Upper lobe of left lung (tissue), 4 donors: ENCODE data around the gene ACAA2.
"Not testable (repeated sequence)": the region's sequence is repeated elsewhere in the genome, so short reads cannot be mapped to it uniquely, and the experiment has no call there.

Source experiments
- POLR2A ChIP-seq, 4 donors: fragments of 450-650 bp; IDR thresholded peaks; one replicate each; pipeline ENCODE4 v1.5.1; 2016 to 2017; ENCODE audit warnings: antibody characterized with exemption in 4 of 4, mild to moderate bottlenecking in 2 of 4
- POLR2AphosphoS5 ChIP-seq, 2 donors: sonication (generic); formaldehyde crosslinking; IDR thresholded peaks; one replicate each; pipeline ENCODE4 v1.5.1; 2017; ENCODE audit warnings: antibody characterized with exemption in 2 of 2
- TF ChIP-seq, protein P1 (sequence below), 6 experiments: fragments of 450-650 bp in 4 of 6; fragments of 200-600 bp in 2 of 6; sonication (generic) in 2 of 6; IDR thresholded peaks; one replicate each; pipeline ENCODE4 v1.5.1; 2016 to 2019; ENCODE audit warnings: antibody characterized with exemption in 6 of 6

DNA sequence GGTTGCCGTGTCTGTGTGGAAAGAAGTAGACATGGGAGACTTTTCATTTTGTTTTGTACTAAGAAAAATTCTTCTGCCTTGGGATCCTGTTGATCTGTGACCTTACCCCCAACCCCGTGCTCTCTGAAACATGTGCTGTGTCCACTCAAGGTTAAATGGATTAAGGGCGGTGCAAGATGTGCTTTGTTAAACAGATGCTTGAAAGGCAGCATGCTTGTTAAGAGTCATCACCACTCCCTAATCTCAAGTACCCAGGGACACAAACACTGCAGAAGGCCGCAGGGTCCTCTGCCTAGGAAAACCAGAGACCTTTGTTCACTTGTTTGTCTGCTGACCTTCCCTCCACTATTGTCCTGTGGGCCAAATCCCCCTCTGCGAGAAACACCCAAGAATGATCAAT is 12.8 kb downstream of the ACAA2 start:
- TF ChIP-seq, protein P1, sequence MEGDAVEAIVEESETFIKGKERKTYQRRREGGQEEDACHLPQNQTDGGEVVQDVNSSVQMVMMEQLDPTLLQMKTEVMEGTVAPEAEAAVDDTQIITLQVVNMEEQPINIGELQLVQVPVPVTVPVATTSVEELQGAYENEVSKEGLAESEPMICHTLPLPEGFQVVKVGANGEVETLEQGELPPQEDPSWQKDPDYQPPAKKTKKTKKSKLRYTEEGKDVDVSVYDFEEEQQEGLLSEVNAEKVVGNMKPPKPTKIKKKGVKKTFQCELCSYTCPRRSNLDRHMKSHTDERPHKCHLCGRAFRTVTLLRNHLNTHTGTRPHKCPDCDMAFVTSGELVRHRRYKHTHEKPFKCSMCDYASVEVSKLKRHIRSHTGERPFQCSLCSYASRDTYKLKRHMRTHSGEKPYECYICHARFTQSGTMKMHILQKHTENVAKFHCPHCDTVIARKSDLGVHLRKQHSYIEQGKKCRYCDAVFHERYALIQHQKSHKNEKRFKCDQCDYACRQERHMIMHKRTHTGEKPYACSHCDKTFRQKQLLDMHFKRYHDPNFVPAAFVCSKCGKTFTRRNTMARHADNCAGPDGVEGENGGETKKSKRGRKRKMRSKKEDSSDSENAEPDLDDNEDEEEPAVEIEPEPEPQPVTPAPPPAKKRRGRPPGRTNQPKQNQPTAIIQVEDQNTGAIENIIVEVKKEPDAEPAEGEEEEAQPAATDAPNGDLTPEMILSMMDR (IDR thresholded peaks at IDR 0.05): not testable (repeated sequence)
- TF ChIP-seq POLR2AphosphoS5, POLR2A (IDR thresholded peaks at IDR 0.05): not testable (repeated sequence)
